H9 (cell line): ENCODE results near the gene TSPAN2. TPM values are rescaled to one million over a fixed set of nuclear protein-coding genes. Genes with fewer than 3 reads are reported as not detected.

Experiments used
- DNase-seq: peaks from one replicate; pipeline ENCODE4 v3.0.0-alpha.2; 2017
- H2AFZ ChIP-seq: one replicate; pipeline ENCODE4 v1.6.1; 2013; ENCODE audit warnings: mild to moderate bottlenecking, low read length, control low read depth, moderate library complexity
- H2AK5ac ChIP-seq: 2 replicates; pipeline ENCODE4 v1.6.1; 2013; ENCODE audit warnings: low read length, control low read depth, mixed read lengths; ENCODE audit not compliant: insufficient read length
- H2BK120ac ChIP-seq: one replicate; pipeline ENCODE4 v1.6.1; 2013; ENCODE audit warnings: low read depth, mild to moderate bottlenecking, low read length, control low read depth, inconsistent platforms; ENCODE audit not compliant: poor library complexity, severe bottlenecking
- H2BK12ac ChIP-seq: 2 replicates; pipeline ENCODE4 v1.6.1; 2013; ENCODE audit warnings: low read length, control low read depth, mixed read lengths, low read depth; ENCODE audit not compliant: insufficient read length
- H2BK15ac ChIP-seq: 2 replicates; pipeline ENCODE4 v1.6.1; 2013; ENCODE audit warnings: low read depth, low read length, control low read depth
- H2BK20ac ChIP-seq: one replicate; pipeline ENCODE4 v1.6.1; 2013; ENCODE audit warnings: low read depth, mild to moderate bottlenecking, low read length, control low read depth, inconsistent platforms; ENCODE audit not compliant: poor library complexity, severe bottlenecking
- H2BK5ac ChIP-seq: 2 replicates; pipeline ENCODE4 v1.6.1; 2013; ENCODE audit warnings: low read length, control low read depth, mixed read lengths; ENCODE audit not compliant: insufficient read length
- H3K14ac ChIP-seq: 2 replicates; pipeline ENCODE4 v1.6.1; 2013; ENCODE audit warnings: low read length, control low read depth; ENCODE audit not compliant: insufficient read depth
- H3K18ac ChIP-seq: 2 replicates; pipeline ENCODE4 v1.6.1; 2013; ENCODE audit warnings: low read depth, mild to moderate bottlenecking, mixed read lengths, low read length, control low read depth; ENCODE audit not compliant: insufficient read length
- H3K23ac ChIP-seq: 2 replicates; pipeline ENCODE4 v1.6.1; 2013; ENCODE audit warnings: low read length, control low read depth, mixed read lengths, low read depth; ENCODE audit not compliant: insufficient read length
- H3K23me2 ChIP-seq: 2 replicates; pipeline ENCODE4 v1.6.1; 2013; ENCODE audit warnings: low read depth, mild to moderate bottlenecking, mixed read lengths, low read length, control low read depth; ENCODE audit not compliant: insufficient read length, poor library complexity, severe bottlenecking
- H3K27ac ChIP-seq: 2 replicates; pipeline ENCODE4 v1.5.1; 2013; ENCODE audit warnings: low read length, control low read depth, mixed read lengths, low read depth; ENCODE audit not compliant: insufficient read length
- H3K27me3 ChIP-seq: 2 replicates; pipeline ENCODE4 v1.6.1; 2013; ENCODE audit warnings: low read length, control low read depth, inconsistent platforms; ENCODE audit not compliant: insufficient read depth
- H3K4ac ChIP-seq: 2 replicates; pipeline ENCODE4 v1.6.1; 2013; ENCODE audit warnings: low read depth, mild to moderate bottlenecking, control low read depth, inconsistent platforms, low read length, moderate library complexity
- H3K4me1 ChIP-seq: 2 replicates; pipeline ENCODE4 v1.6.1; 2013; ENCODE audit warnings: low read length, control low read depth, inconsistent platforms; ENCODE audit not compliant: insufficient read depth
- H3K4me2 ChIP-seq: 2 replicates; pipeline ENCODE4 v1.6.1; 2013; ENCODE audit warnings: low read length, control low read depth, mixed read lengths; ENCODE audit not compliant: insufficient read length, insufficient read depth
- H3K56ac ChIP-seq: 2 replicates; pipeline ENCODE4 v1.6.1; 2013; ENCODE audit warnings: low read depth, mild to moderate bottlenecking, mixed read lengths, low read length, control low read depth; ENCODE audit not compliant: insufficient read length
- H3K79me1 ChIP-seq: 2 replicates; pipeline ENCODE4 v1.6.1; 2013; ENCODE audit warnings: low read depth, mild to moderate bottlenecking, moderate library complexity, low read length, control low read depth, inconsistent platforms; ENCODE audit not compliant: insufficient read depth, poor library complexity, severe bottlenecking
- H3K79me2 ChIP-seq: 2 replicates; pipeline ENCODE4 v1.6.1; 2013; ENCODE audit warnings: low read length, control low read depth, inconsistent platforms; ENCODE audit not compliant: insufficient read depth
- H3K9ac ChIP-seq: 2 replicates; pipeline ENCODE4 v1.6.1; 2013; ENCODE audit warnings: low read length, control low read depth, mixed read lengths; ENCODE audit not compliant: insufficient read length; ENCODE audit errors: extremely low read depth
- H3K9me3 ChIP-seq: one replicate; pipeline ENCODE4 v1.6.1; 2013; ENCODE audit warnings: low read depth, low read length, inconsistent platforms; ENCODE audit not compliant: control insufficient read depth
- H3T11ph ChIP-seq: one replicate; pipeline ENCODE4 v1.6.1; 2013; ENCODE audit warnings: mild to moderate bottlenecking, low read length, control low read depth, inconsistent platforms
- H4K20me1 ChIP-seq: one replicate; pipeline ENCODE4 v1.6.1; 2013; ENCODE audit not compliant: control insufficient read depth, insufficient read length, insufficient read depth
- H4K5ac ChIP-seq: 2 replicates; pipeline ENCODE4 v1.6.1; 2013; ENCODE audit warnings: low read depth, mild to moderate bottlenecking, mixed read lengths, low read length, control low read depth; ENCODE audit not compliant: insufficient read length
- H4K8ac ChIP-seq: replicated peaks from 2 replicates; pipeline ENCODE4 v1.6.1; 2013; ENCODE audit warnings: low read length, control low read depth, mixed read lengths, low read depth; ENCODE audit not compliant: insufficient read length
- H4K91ac ChIP-seq: 2 replicates; pipeline ENCODE4 v1.6.1; 2013; ENCODE audit warnings: low read depth, mild to moderate bottlenecking, moderate library complexity, mixed read lengths, low read length, control low read depth; ENCODE audit not compliant: insufficient read length
- H3K27ac Mint-ChIP-seq, 3 experiments: 2 replicates in 2 of 3; 3 replicates in 1 of 3; pipeline ENCODE4 v1.8.0; 2020 to 2021; ENCODE audit warnings: mixed read lengths in 3 of 3, mild to moderate bottlenecking in 1 of 3, moderate library complexity in 1 of 3
- H3K27me3 Mint-ChIP-seq: 2 replicates; pipeline ENCODE4 v1.8.0; 2021; ENCODE audit warnings: low read depth, mild to moderate bottlenecking, moderate library complexity, mixed read lengths
- H3K36me3 Mint-ChIP-seq, 3 experiments: 2 replicates in 2 of 3; 3 replicates in 1 of 3; pipeline ENCODE4 v1.8.0; 2020 to 2021; ENCODE audit warnings: low read depth in 3 of 3, mixed read lengths in 3 of 3; ENCODE audit not compliant: insufficient read depth in 1 of 3
- H3K4me1 Mint-ChIP-seq, 2 experiments: 2 replicates each; pipeline ENCODE4 v1.8.0; 2020; ENCODE audit warnings: mixed read lengths in 2 of 2
- H3K4me3 Mint-ChIP-seq, 2 experiments: 2 replicates in 1 of 2; 3 replicates in 1 of 2; pipeline ENCODE4 v1.8.0; 2020 to 2021; ENCODE audit warnings: mild to moderate bottlenecking in 2 of 2, mixed read lengths in 2 of 2, moderate library complexity in 1 of 2
- H3K9me3 Mint-ChIP-seq, 2 experiments: 2 replicates in 1 of 2; 3 replicates in 1 of 2; pipeline ENCODE4 v1.8.0; 2020; ENCODE audit warnings: mild to moderate bottlenecking in 2 of 2, mixed read lengths in 2 of 2, moderate library complexity in 1 of 2
- WGBS: extraction: QIAGEN DNeasy Blood & Tissue Kit; methylation state at CpG from one replicate; pipeline ENCODE4 v1.1.7; 2013; ENCODE audit warnings: missing lambda C conversion rate, low lambda C conversion rate, mixed read lengths; ENCODE audit not compliant: insufficient read length; ENCODE audit errors: extremely low coverage; 5-methylcytosine and 5-hydroxymethylcytosine counted together
- total RNA-seq: library from RNA; stranded (reverse); gene quantifications from 2 replicates; pipeline ENCODE4 v1.2.1, GENCODE V29; 2021
- TF ChIP-seq, protein P1 (sequence below): fragments of 200-600 bp; sonication (generic); conservative IDR thresholded peaks from 3 replicates; pipeline ENCODE4 v1.8.0; 2021; ENCODE audit warnings: antibody characterized with exemption, mild to moderate bottlenecking

TSPAN2 gene
- total RNA-seq, 1 experiment from 2014 or later, result 10.8 TPM

DNA sequence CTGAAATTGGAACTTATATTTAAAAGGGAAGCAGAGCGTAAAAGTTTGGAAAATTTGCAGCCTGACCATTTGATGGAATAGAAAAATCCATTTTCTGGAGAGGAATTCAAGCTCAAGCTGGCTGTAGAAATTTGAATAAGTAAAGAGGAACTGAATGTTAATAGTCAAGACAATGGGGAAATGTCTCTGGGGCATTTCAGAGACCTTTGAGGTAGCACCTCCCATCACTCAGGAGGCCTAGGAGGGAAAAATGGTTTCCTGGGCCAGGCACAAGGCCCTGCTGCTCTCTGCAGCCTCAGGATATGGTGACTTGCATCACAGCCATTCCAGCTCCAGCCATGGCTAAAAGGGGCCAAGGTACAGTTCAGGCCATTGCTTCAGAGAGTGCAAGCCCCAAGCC, 77.3 kb downstream of the TSPAN2 start:
- Histone ChIP-seq H3K56ac (no peak overlapping the region), H2AFZ (no peak overlapping the region), H3K4ac (no peak overlapping the region), H3K9ac (no peak overlapping the region), H2BK120ac (no peak overlapping the region), H3K4me1 (no peaks in the 10 kb centered on the region), H2BK5ac (no peak overlapping the region), H4K8ac (no peak overlapping the region), H3K79me2 (no peaks in the 10 kb centered on the region), H3K23ac (no peak overlapping the region), H3T11ph (no peak overlapping the region), H3K79me1 (no peaks in the 10 kb centered on the region), H4K20me1 (no peaks in the 10 kb centered on the region), H3K18ac (no peak overlapping the region), H3K14ac (no peak overlapping the region), H2AK5ac (no peak overlapping the region), H4K5ac (no peak overlapping the region), H4K91ac (no peak overlapping the region), H2BK12ac (no peak overlapping the region), H3K27me3 (no peaks in the 10 kb centered on the region), H2BK20ac (no peak overlapping the region), H3K27ac (no peak overlapping the region), H3K23me2 (no peaks in the 10 kb centered on the region), H3K9me3 (no peaks in the 10 kb centered on the region), H2BK15ac (no peak overlapping the region), H3K4me2 (no peak overlapping the region)
- H3K27me3 Mint-ChIP-seq, result peaks cover 3% of the 10 kb centered on the region
- no peak for DNase-seq
- no peak overlapping the region for H3K4me3 Mint-ChIP-seq
- no CpG with 5 or more reads among the region's 1 CpG for WGBS
- peaks cover 3 to 10% of the 10 kb centered on the region in 2 experiments; a peak in 3 of 5 replicates for H3K9me3 Mint-ChIP-seq
- no peaks in the 10 kb centered on the region for H3K36me3 Mint-ChIP-seq
- H3K4me1 Mint-ChIP-seq, result peaks cover 0 to 3% of the 10 kb centered on the region in 2 experiments; a peak in 1 of 4 replicates
- TF ChIP-seq, protein P1, sequence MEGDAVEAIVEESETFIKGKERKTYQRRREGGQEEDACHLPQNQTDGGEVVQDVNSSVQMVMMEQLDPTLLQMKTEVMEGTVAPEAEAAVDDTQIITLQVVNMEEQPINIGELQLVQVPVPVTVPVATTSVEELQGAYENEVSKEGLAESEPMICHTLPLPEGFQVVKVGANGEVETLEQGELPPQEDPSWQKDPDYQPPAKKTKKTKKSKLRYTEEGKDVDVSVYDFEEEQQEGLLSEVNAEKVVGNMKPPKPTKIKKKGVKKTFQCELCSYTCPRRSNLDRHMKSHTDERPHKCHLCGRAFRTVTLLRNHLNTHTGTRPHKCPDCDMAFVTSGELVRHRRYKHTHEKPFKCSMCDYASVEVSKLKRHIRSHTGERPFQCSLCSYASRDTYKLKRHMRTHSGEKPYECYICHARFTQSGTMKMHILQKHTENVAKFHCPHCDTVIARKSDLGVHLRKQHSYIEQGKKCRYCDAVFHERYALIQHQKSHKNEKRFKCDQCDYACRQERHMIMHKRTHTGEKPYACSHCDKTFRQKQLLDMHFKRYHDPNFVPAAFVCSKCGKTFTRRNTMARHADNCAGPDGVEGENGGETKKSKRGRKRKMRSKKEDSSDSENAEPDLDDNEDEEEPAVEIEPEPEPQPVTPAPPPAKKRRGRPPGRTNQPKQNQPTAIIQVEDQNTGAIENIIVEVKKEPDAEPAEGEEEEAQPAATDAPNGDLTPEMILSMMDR, result no peak
- no peak overlapping the region for H3K27ac Mint-ChIP-seq
